MM.1S (cell line): ENCODE data around the gene PRDM12.

ENCODE experiments used
- DNase-seq: peaks from one replicate; pipeline ENCODE4 v3.0.0-alpha.2; 2015
- H2AFZ ChIP-seq: fragments of 300-600 bp; sonication (generic); 2 replicates; pipeline ENCODE4 v1.6.0; 2016; ENCODE audit warnings: antibody characterized with exemption, low read length
- H3F3A ChIP-seq: fragments of 300-600 bp; sonication (generic); 2 replicates; pipeline ENCODE4 v1.6.1; 2016; ENCODE audit warnings: mild to moderate bottlenecking, antibody characterized with exemption, low read length, moderate library complexity, mixed read lengths; ENCODE audit not compliant: insufficient read depth
- H3K27ac ChIP-seq: fragments of 300-600 bp; sonication (generic); 2 replicates; pipeline ENCODE4 v1.5.1; 2016; ENCODE audit warnings: mild to moderate bottlenecking, low read length
- H3K27me3 ChIP-seq: fragments of 300-600 bp; sonication (generic); replicated peaks from 2 replicates; pipeline ENCODE4 v1.6.0; 2016; ENCODE audit warnings: low read length; ENCODE audit not compliant: insufficient read depth
- H3K36me3 ChIP-seq: fragments of 300-600 bp; sonication (generic); replicated peaks from 2 replicates; pipeline ENCODE4 v1.6.1; 2016; ENCODE audit warnings: mild to moderate bottlenecking, low read length, mixed read lengths; ENCODE audit not compliant: insufficient read depth
- H3K4me1 ChIP-seq: fragments of 300-600 bp; sonication (generic); 2 replicates; pipeline ENCODE4 v1.6.1; 2016; ENCODE audit warnings: low read length, mixed read lengths
- H3K4me2 ChIP-seq: fragments of 300-600 bp; sonication (generic); 2 replicates; pipeline ENCODE4 v1.6.0; 2016; ENCODE audit warnings: low read depth, low read length
- H3K4me3 ChIP-seq: fragments of 300-600 bp; sonication (generic); 2 replicates; pipeline ENCODE4 v1.5.1; 2016; ENCODE audit warnings: low read length, mixed read lengths
- H3K79me2 ChIP-seq: fragments of 300-600 bp; sonication (generic); 2 replicates; pipeline ENCODE4 v1.6.1; 2016; ENCODE audit warnings: mixed run types, low read length, mixed read lengths
- H3K9ac ChIP-seq: fragments of 300-600 bp; sonication (generic); 2 replicates; pipeline ENCODE4 v1.6.1; 2016; ENCODE audit warnings: low read length, mixed read lengths
- H3K9me2 ChIP-seq: fragments of 300-600 bp; sonication (generic); replicated peaks from 2 replicates; pipeline ENCODE4 v1.6.1; 2016; ENCODE audit warnings: mild to moderate bottlenecking, low read length, mixed read lengths; ENCODE audit not compliant: insufficient read depth
- H3K9me3 ChIP-seq: fragments of 300-600 bp; sonication (generic); replicated peaks from 2 replicates; pipeline ENCODE4 v1.6.1; 2016; ENCODE audit warnings: mild to moderate bottlenecking, low read length, mixed read lengths; ENCODE audit not compliant: insufficient read depth
- H4K20me1 ChIP-seq: fragments of 300-600 bp; sonication (generic); 2 replicates; pipeline ENCODE4 v1.6.1; 2016; ENCODE audit warnings: mild to moderate bottlenecking, low read length, moderate library complexity, mixed read lengths; ENCODE audit not compliant: insufficient read depth
- EZH2 ChIP-seq: fragments of 300-600 bp; sonication (generic); optimal IDR thresholded peaks from 2 replicates; pipeline ENCODE3; 2017; ENCODE audit warnings: low read depth, mild to moderate bottlenecking, antibody characterized with exemption, low read length, mixed read lengths
- EZH2phosphoT487 ChIP-seq: fragments of 300-600 bp; sonication (generic); IDR thresholded peaks from 2 replicates; pipeline ENCODE4 v1.6.1; 2018; ENCODE audit warnings: antibody characterized with exemption, low read length
- TF ChIP-seq, protein P1 (sequence below): fragments of 300-600 bp; sonication (generic); IDR thresholded peaks from 2 replicates; pipeline ENCODE4 v1.5.1; 2016; ENCODE audit warnings: antibody characterized with exemption, low read length, mixed read lengths

PRDM12 gene

DNA sequence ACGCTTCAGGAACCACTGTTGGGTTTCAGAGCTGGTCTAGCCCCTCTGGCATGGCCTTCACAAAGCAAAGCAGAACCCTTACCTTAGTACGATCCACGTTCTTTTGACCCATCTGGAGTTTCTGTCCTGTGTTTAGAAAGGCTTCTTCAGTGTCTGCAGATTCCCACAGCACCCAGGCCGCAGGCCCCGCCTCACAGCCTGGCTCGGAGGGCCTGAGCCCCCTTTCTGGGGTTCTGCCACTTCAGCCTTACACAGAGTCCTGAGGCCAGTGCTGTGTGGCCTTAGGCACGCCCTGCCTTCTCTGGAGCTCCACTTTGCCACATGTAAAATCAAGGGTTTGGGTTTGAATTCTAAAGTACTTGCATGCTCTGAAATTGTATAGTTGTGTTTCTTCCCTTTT, 31.6 kb upstream of the PRDM12 start:
- Histone ChIP-seq H3K79me2 (no peaks in the 10 kb centered on the region), H3K4me2 (no peak overlapping the region), H3K9ac (no peak overlapping the region), H3K9me2 (no peaks in the 10 kb centered on the region), H3K4me3 (no peak overlapping the region), H3K36me3 (no peaks in the 10 kb centered on the region), H3K27ac (no peak overlapping the region), H3K9me3 (no peaks in the 10 kb centered on the region), H2AFZ (no peak overlapping the region), H3K4me1 (no peaks in the 10 kb centered on the region), H3K27me3 (no peaks in the 10 kb centered on the region), H3F3A (no peaks in the 10 kb centered on the region), H4K20me1 (no peaks in the 10 kb centered on the region)
- TF ChIP-seq EZH2: no peak
- TF ChIP-seq, protein P1, sequence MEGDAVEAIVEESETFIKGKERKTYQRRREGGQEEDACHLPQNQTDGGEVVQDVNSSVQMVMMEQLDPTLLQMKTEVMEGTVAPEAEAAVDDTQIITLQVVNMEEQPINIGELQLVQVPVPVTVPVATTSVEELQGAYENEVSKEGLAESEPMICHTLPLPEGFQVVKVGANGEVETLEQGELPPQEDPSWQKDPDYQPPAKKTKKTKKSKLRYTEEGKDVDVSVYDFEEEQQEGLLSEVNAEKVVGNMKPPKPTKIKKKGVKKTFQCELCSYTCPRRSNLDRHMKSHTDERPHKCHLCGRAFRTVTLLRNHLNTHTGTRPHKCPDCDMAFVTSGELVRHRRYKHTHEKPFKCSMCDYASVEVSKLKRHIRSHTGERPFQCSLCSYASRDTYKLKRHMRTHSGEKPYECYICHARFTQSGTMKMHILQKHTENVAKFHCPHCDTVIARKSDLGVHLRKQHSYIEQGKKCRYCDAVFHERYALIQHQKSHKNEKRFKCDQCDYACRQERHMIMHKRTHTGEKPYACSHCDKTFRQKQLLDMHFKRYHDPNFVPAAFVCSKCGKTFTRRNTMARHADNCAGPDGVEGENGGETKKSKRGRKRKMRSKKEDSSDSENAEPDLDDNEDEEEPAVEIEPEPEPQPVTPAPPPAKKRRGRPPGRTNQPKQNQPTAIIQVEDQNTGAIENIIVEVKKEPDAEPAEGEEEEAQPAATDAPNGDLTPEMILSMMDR: no peak
- no peak for TF ChIP-seq EZH2phosphoT487
- DNase-seq: no peak

DNA sequence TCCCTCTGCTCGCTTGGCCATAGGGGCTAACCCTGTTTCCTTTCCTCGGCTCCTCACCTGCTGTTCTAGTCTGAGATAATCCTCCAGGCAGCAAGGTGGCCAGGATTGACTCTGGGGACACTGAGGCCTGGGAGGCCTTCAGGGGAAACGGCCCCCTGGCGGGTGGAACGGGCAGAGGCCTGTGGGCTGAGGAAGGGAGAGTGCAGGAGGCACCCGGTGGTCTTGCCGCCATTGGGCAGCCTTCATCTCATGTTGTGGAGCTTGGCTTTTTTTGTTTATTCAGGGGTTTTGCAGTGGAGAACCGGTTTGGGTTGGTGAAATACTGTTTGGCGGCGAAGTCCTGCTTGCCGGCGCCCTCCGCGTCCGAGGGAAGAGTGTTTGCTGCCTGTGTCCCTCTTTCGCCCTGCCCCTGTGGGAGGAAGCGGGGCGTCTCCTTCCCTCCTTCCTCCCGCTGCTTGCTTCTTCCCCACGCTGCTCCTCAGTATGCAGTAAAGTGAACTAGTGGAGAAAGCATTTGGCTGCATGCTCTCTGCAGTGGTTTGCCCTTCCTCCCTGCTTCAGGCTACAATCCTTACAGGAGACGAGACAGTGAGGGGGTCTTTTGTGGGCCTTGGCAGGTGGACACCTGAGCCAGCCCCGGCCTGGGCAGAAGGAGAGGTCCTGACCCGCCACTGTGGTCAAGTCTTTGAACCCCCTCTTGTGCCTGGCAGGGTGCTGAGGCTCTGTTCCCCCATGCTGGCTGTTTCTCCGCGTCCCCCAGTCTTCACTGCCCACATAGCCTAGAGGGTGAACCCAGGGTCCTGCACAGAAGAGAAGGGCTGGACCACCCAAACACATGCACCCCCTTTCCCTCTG, 30.8 kb upstream of the PRDM12 start:
- Histone ChIP-seq H3K27ac (no peak overlapping the region), H4K20me1 (no peaks in the 10 kb centered on the region), H3K4me2 (no peak overlapping the region), H3K27me3 (no peaks in the 10 kb centered on the region), H3K9ac (no peak overlapping the region), H3K4me3 (no peak overlapping the region), H3F3A (no peaks in the 10 kb centered on the region), H3K36me3 (no peaks in the 10 kb centered on the region), H3K9me2 (no peaks in the 10 kb centered on the region), H3K9me3 (no peaks in the 10 kb centered on the region), H3K4me1 (no peaks in the 10 kb centered on the region), H3K79me2 (no peaks in the 10 kb centered on the region), H2AFZ (no peak overlapping the region)
- TF ChIP-seq, protein P1: no peak
- TF ChIP-seq EZH2phosphoT487 (no peak), EZH2 (no peak)
- DNase-seq: no peak

DNA sequence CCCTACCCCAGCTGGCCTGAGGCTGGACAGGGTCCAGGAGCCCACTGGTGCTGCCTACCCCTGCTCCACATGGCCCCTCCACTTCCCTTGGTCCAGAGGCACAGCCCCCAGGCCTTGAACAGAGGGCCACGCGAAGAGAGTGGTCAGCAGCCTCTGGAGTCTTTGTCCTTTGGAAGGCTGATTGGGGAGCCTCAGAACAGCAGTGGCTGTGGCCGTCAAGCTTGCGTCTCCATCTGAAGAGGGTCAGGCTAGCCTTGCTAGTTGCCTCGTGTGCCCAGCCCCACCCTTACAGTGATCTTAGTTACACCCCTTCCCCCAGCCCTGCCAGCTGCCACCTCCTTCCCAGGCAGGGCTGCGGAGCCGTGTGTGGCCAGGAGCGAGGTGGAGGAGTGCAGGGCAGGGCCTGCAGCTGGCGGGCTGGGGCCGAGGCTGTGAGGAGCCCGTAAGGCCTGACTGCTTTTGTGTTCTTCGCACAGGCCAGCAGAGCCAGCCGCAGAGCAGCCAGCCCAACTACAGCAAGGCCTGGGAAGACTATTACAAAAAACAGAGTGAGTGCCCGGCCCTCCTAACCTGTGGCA, 30.1 kb upstream of the PRDM12 start:
- no peaks in the 10 kb centered on the region for H3K36me3 ChIP-seq
- H3K9me2 ChIP-seq: no peaks in the 10 kb centered on the region
- DNase-seq: no peak
- no peaks in the 10 kb centered on the region for H3K27me3 ChIP-seq
- no peaks in the 10 kb centered on the region for H4K20me1 ChIP-seq
- no peaks in the 10 kb centered on the region for H3F3A ChIP-seq
- H3K9me3 ChIP-seq: no peaks in the 10 kb centered on the region
- no peak overlapping the region for H3K4me2 ChIP-seq
- no peak overlapping the region for H3K27ac ChIP-seq
- no peaks in the 10 kb centered on the region for H3K4me1 ChIP-seq
- TF ChIP-seq, protein P1: no peak
- TF ChIP-seq EZH2 (no peak), EZH2phosphoT487 (no peak)
- no peak overlapping the region for H3K4me3 ChIP-seq
- H2AFZ ChIP-seq: no peak overlapping the region
- H3K79me2 ChIP-seq: no peaks in the 10 kb centered on the region
- no peak overlapping the region for H3K9ac ChIP-seq
